Kidney epithelial cell (primary cell): ENCODE measurements around the gene A2M. TPM values are rescaled to one million over a fixed set of nuclear protein-coding genes. Genes with fewer than 3 reads are reported as not detected.
A peak's percentile ranks its signal among the peaks of the same experiment; 100 is the strongest.

Experiments used
- DNase-seq: peaks from one replicate; pipeline ENCODE4 v3.0.0-alpha.2; 2010; ENCODE audit warnings: low read depth
- H3K27me3 ChIP-seq: 2 replicates; pipeline ENCODE4 v1.6.0; 2011; ENCODE audit warnings: low read length; ENCODE audit not compliant: control insufficient read depth, insufficient read depth
- H3K36me3 ChIP-seq: 2 replicates; pipeline ENCODE4 v1.5.1; 2011; ENCODE audit warnings: low read length; ENCODE audit not compliant: control insufficient read depth, insufficient read depth
- H3K4me3 ChIP-seq: 2 replicates; pipeline ENCODE4 v1.5.1; 2011; ENCODE audit warnings: low read depth, mild to moderate bottlenecking, control low read depth, low read length
- CTCF ChIP-seq: IDR thresholded peaks from 2 replicates; pipeline ENCODE4 v1.5.1; 2011; ENCODE audit warnings: mild to moderate bottlenecking, moderate library complexity, low read length, control low read depth, inconsistent platforms; ENCODE audit not compliant: insufficient read depth, poor library complexity, severe bottlenecking
- total RNA-seq: library from RNA; depleted of rRNA; stranded (reverse); fragments of >200 nt; gene quantifications from 2 replicates; pipeline ENCODE4 v1.2.3, GENCODE V29; 2015

Gene A2M
- total RNA-seq, 1 donor from 2014 or later = 5.1 TPM

- DNase-seq = no peak
- no peak for TF ChIP-seq CTCF
- H3K4me3 ChIP-seq = no peak overlapping the region
- no peaks in the 10 kb centered on the region for H3K27me3 ChIP-seq
- no peaks in the 10 kb centered on the region for H3K36me3 ChIP-seq
Measured at GRCh38 chr12:9070351-9070750, 45.4 kb downstream of the A2M start.

GRCh38 chr12:9068600-9068999 lies 47.1 kb downstream of the A2M start:
- H3K4me3 ChIP-seq = no peak overlapping the region
- DNase-seq = no peak
- no peak for TF ChIP-seq CTCF
- H3K27me3 ChIP-seq = no peaks in the 10 kb centered on the region
- no peaks in the 10 kb centered on the region for H3K36me3 ChIP-seq

GRCh38 chr12:9068086-9068485 lies 47.6 kb downstream of the A2M start:
- no peaks in the 10 kb centered on the region for H3K27me3 ChIP-seq
- DNase-seq = no peak

GRCh38 chr12:9066755-9067423 lies 48.8 kb downstream of the A2M start:
- Histone ChIP-seq H3K36me3 (no peaks in the 10 kb centered on the region), H3K27me3 (no peaks in the 10 kb centered on the region), H3K4me3 (no peak overlapping the region)
- TF ChIP-seq CTCF = no peak
- no peak for DNase-seq

More at GRCh38 chr12:9068086-9068485, 47.6 kb downstream of the A2M start:
- no peaks in the 10 kb centered on the region for H3K36me3 ChIP-seq
- TF ChIP-seq CTCF = no peak
- no peak overlapping the region for H3K4me3 ChIP-seq

- H3K36me3 ChIP-seq = no peaks in the 10 kb centered on the region
- no peaks in the 10 kb centered on the region for H3K27me3 ChIP-seq
- no peak for DNase-seq
- no peak for TF ChIP-seq CTCF
- H3K4me3 ChIP-seq = no peak overlapping the region
Measured at GRCh38 chr12:9066183-9066623, 49.5 kb downstream of the A2M start.

- DNase-seq = no peak
- no peak for TF ChIP-seq CTCF
- Histone ChIP-seq H3K4me3 (peak overlapping the region; percentile 59), H3K36me3 (no peaks in the 10 kb centered on the region), H3K27me3 (no peaks in the 10 kb centered on the region)
Measured at GRCh38 chr12:9065607-9065856, 50.2 kb downstream of the A2M start.
